ENCODE data around the gene UXS1.

Gene UXS1

DNA sequence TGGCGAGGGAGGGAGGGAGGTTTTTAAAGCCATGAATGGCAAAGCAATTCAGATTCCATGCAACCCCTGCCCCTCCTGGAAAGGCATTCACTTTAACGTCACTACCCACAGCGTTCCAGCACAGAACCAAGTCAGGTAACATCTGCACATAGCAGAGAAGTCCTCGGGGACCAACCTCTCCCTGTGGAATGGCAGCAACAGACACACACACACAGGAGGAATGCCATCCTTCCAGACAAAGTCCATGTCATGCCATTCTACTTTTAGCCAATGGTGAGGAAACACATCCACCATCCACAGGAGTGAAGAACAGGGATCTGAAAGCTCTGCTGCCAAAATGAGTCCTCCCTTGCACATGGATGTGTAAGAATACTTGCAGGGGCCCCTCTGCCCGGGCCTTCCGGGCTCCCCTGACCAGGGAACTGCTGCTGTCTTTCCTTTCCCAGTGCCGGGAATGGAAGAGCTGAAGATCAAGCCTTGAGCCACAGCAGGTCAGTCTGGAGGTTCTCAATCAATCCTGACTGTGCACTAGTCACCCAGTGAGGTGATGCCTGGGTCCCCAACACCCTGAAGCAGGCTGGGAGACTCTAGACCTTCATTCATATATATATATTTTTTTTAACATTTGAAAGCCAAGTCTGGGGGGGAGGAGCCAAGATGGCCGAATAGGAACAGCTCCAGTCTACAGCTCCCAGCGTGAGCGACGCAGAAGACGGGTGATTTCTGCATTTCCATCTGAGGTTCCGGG lies 63.7 kb downstream of the UXS1 start:
- DNase-seq (ENCODE audit: low read depth): no peak

- DNase-seq (ENCODE audit: low read depth): no peak
Observed at GRCh38 chr2:106129592-106129991, 64.5 kb downstream of the UXS1 start.

GRCh38 chr2:106129150-106129549 lies 65.0 kb downstream of the UXS1 start:
- DNase-seq (ENCODE audit: low read depth): no peak

- DNase-seq (ENCODE audit: low read depth): no peak
Observed at GRCh38 chr2:106127776-106128268, 66.3 kb downstream of the UXS1 start.

DNA sequence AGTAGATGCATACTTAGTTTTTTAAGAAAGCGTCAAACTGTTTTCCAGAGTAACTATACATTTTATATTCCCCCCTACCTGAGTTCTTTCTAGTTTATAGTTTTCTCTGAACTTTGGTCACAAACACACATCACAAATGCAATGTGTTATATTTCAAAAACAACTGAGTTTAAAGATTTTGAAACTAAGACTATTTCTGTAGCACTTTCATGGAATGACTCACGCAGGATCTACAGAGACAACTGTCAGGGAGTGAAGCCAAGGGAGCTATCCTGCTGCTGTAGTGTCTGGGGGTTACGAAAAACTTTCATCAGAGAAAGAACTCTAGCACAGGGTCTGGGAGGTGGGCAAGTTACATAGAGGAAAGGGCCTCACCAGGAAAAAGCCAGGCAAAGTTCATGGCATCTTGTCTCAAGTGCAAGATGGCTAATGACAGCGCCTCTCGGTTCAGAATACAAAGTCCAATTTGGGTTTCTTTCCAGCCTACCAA lies 66.8 kb downstream of the UXS1 start:
- no peak for DNase-seq (ENCODE audit: low read depth)

DNA sequence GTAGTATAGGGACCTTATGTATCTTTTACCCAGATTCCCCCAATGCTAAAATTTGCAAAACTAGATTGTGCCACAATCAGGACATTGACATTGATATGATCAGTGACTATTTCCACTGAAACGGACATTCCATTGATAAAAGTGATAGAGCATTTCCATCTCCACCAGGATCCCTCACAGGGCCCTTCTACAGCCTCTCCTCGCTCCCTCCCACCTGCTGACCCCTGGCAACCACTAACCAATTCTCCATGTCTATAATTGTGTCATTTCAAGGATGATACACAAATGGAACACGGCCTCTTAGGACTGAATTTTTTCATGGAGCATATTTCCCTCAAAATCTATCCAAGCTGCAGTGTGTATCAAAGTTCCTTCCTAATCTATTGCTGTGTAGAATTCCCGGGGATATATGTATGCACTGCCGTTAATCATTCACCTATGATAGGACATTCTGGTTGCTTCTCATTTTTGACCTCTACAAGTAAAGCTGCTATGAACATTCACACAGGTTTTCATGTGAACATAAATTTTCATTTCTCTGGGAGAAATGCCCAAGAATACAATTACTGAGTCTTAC lies 67.3 kb downstream of the UXS1 start:
- DNase-seq (ENCODE audit: low read depth): no peak

DNA sequence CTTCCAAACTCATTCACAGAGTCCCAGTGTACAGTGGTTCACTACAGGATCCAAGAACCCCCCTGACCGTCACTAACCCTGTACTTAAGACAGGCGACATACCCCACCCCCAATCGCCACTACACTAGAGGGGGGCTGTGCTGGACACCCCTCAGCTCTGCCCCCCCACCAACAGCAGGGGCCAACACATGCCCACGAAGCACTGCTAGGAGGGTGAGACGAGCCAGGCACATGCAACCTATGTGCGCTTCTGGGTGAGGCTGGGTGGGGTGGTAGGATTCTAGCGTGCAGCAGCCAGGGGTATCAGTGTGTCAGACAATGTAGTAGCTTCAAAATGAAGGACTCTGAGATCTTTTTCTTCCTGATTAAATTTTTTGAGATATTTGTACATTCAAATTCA lies 67.8 kb downstream of the UXS1 start:
- no peak for DNase-seq (ENCODE audit: low read depth)

- DNase-seq (ENCODE audit: low read depth): no peak
Observed at GRCh38 chr2:106124905-106125549, 69.1 kb downstream of the UXS1 start.

- no peak for DNase-seq (ENCODE audit: low read depth)
Observed at GRCh38 chr2:106124106-106124756, 69.9 kb downstream of the UXS1 start.

- no peak for DNase-seq (ENCODE audit: low read depth)
Observed at GRCh38 chr2:106122157-106122556, 71.9 kb downstream of the UXS1 start.

DNA sequence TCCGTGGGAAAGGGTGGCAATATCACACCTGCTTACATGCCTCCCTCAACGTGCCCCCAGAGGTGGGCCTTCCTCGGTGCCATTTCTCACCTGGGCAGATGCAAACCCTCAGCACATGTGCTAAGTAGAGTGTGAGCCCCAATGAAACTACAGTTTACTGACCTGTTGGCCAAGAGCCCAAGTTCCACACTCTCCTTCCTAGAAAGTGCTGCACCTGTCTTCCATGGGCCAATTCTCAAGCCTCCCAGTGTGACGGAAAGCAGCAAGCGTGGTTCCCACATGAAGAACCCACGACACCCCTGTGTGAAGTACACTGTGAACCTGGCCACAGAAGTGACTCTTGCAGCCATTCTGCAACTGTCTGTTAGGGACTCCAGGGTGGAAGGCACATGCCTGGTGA lies 73.7 kb downstream of the UXS1 start:
- DNase-seq (ENCODE audit: low read depth): no peak

GRCh38 chr2:106119074-106119473 lies 75.0 kb downstream of the UXS1 start:
- no peak for DNase-seq (ENCODE audit: low read depth)

- no peak for DNase-seq (ENCODE audit: low read depth)
Observed at GRCh38 chr2:106117882-106118684, 76.0 kb downstream of the UXS1 start.

- DNase-seq (ENCODE audit: low read depth): no peak
Observed at GRCh38 chr2:106117347-106117746, 76.8 kb downstream of the UXS1 start.

DNA sequence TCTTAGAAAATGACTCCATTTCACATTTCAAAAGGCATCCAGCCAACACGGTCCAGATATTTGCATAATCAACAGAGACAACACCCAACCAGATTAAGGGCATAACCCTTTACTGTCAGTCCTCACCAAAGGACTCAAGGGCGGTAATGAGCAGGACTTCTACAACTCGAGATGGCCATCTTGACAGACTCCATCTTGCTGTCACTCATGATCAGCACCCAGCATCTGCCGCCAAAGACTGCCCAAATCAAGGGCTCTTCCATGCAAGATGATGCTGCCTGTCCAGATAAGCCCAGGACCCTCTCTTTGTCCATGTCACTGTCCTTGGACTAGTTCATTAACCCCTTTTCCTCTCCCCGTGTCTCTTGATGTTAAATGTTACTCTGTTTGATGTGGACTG lies 77.9 kb downstream of the UXS1 start:
- DNase-seq (ENCODE audit: low read depth): no peak

- DNase-seq (ENCODE audit: low read depth): no peak
Observed at GRCh38 chr2:106115665-106116064, 78.4 kb downstream of the UXS1 start.

DNA sequence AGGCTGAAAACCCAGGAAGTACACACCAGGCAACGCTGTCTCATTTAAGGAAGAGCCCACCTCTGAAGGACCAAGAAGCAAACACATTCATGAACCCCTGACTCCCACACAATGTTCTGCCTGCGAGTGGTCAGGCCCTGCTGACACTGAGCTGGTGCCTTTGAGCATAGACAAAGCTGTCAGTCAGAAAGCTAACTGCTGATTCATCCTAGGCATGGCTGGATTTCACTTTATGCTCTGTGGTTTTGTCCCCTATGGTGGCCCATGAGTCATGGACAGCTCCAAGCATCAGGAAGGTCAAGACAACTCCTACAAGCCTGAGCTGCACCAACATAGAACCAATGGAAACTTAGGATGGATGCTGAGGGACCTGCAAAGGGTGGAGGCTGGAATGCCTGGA lies 78.9 kb downstream of the UXS1 start:
- peak; percentile 23 for DNase-seq (ENCODE audit: low read depth)

GRCh38 chr2:106114166-106114565 lies 79.9 kb downstream of the UXS1 start:
- DNase-seq (ENCODE audit: low read depth): no peak

GRCh38 chr2:106113361-106113966 lies 80.6 kb downstream of the UXS1 start:
- no peak for DNase-seq (ENCODE audit: low read depth)

DNA sequence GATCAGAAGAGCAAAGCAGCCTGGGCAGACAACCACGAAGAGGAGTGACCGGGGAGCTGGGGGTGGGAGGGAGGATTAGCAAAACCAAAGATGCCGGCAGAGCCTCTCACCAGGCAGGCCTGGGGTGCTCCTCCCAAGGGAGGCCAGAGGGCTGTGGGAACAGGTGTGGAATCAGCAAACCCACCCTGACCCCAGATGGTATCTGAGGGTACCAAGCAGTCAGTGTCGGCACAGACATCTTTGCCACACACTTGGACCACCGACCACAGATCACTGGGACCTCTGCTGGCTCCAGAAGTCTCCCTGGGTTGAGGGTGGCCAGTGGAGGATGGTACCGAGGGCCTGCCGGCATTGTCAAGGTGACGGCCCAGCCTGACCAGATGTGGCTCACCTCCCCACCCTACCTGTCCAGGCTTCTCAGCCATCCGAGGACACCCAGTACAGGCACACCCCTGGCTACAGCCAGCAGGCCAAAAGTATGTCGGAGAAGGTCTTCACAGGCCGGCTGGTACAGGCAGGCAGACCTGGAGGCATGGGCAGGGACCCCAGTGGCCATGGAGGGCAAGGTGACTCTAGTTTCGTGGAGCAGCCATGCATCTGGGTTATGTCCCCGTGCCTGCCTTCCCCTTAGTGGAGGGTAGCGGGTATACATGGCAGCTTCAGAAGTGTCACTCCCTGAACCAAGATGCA lies 82.1 kb downstream of the UXS1 start:
- no peak for DNase-seq (ENCODE audit: low read depth)

All from non-pigmented ciliary epithelial cell (primary cell).